Stomach (tissue), 9 donors: ENCODE data around the gene SLC39A8. TPM values are rescaled to one million over a fixed set of nuclear protein-coding genes. Genes with fewer than 3 reads are reported as not detected.

Experiments
- DNase-seq, 2 donors: peaks; one replicate each; pipeline versions ENCODE4 v3.0.0 to v3.0.0-alpha.2; 2013 to 2019
- H3K27ac ChIP-seq, 5 donors: fragments of 200-600 bp in 4 of 5; sonication (generic) in 4 of 5; one replicate each; pipeline ENCODE4 v1.5.1; 2013 to 2019; ENCODE audit warnings: mild to moderate bottlenecking in 1 of 5, moderate library complexity in 1 of 5
- H3K27me3 ChIP-seq, 3 donors: fragments of 200-600 bp; sonication (generic); one replicate each; pipeline ENCODE4 v1.5.1; 2017 to 2019; ENCODE audit warnings: mixed run types in 1 of 3
- H3K36me3 ChIP-seq, 4 donors: fragments of 200-600 bp; sonication (generic); 1 replicate in 3 of 4; 2 replicates in 1 of 4; pipeline ENCODE4 v1.5.1; 2016 to 2019
- H3K4me1 ChIP-seq, 4 donors: fragments of 200-600 bp; sonication (generic); one replicate each; pipeline ENCODE4 v1.5.1; 2016 to 2019
- H3K4me3 ChIP-seq, 4 donors: fragments of 200-600 bp; sonication (generic) in 3 of 4; one replicate each; pipeline ENCODE4 v1.5.1; 2016 to 2019; ENCODE audit warnings: mild to moderate bottlenecking in 1 of 4
- H3K9me3 ChIP-seq, 4 donors: fragments of 200-600 bp; sonication (generic); one replicate each; pipeline ENCODE4 v1.5.1; 2016 to 2019
- CTCF ChIP-seq, 7 experiments: fragments of 450-650 bp in 4 of 7; fragments of 200-600 bp in 3 of 7; sonication (generic) in 3 of 7; IDR thresholded peaks; one replicate each; pipeline ENCODE4 v1.5.1; 2016 to 2019; ENCODE audit warnings: antibody characterized with exemption in 7 of 7, control low read depth in 2 of 7, mild to moderate bottlenecking in 1 of 7
- EP300 ChIP-seq: sonication (generic); formaldehyde crosslinking; IDR thresholded peaks from one replicate; pipeline ENCODE4 v1.6.1; 2017; ENCODE audit warnings: antibody characterized with exemption
- POLR2A ChIP-seq, 4 donors: fragments of 450-650 bp; IDR thresholded peaks; one replicate each; pipeline ENCODE4 v1.6.1; 2016; ENCODE audit warnings: antibody characterized with exemption in 4 of 4, control low read depth in 2 of 4, mild to moderate bottlenecking in 1 of 4, moderate library complexity in 1 of 4
- POLR2AphosphoS5 ChIP-seq, 3 donors: sonication (generic); formaldehyde crosslinking; IDR thresholded peaks; one replicate each; pipeline ENCODE4 v1.6.1; 2016; ENCODE audit warnings: antibody characterized with exemption in 3 of 3
- WGBS, 5 donors: extraction: QIAGEN DNeasy Blood & Tissue Kit in 3 of 5; methylation state at CpG; one replicate each; pipeline versions ENCODE4 v1.1.5 to v1.1.7; 2013 to 2018; 5-methylcytosine and 5-hydroxymethylcytosine counted together
- intact Hi-C: fragments of 100-400 bp; cut with DNase I; formaldehyde crosslinking; loops from one replicate; pipeline ENCODE4 v1.15.1; 2023; ENCODE audit warnings: low total_unique reads
- polyA plus RNA-seq, 3 donors: library from polyadenylated mRNA; stranded (reverse); fragments of 200-250 nt; gene quantifications; one replicate each; pipeline ENCODE4 v1.2.3, GENCODE V29; 2013
- total RNA-seq, 5 donors: library from RNA; depleted of rRNA; stranded (reverse); fragments of >200 nt; gene quantifications; one replicate each; pipeline versions ENCODE4 v1.1.0 to v1.2.3, GENCODE V29; 2014 to 2016
- donor health status: healthy with polysubstance abuse.
- donor health status: Bipolar disorder and iron deficiency.
- donor health status: healthy.

SLC39A8 gene
- total and polyA plus RNA-seq, 8 donors = 1.8 to 24.6 (median 9.4) TPM

- whole genome bisulfite sequencing, 5 donors = 89 to 95% (median 92%) methylated on average over 11 of the region's 11 CpGs
These were observed 23.9 kb downstream of the SLC39A8 start for GRCh38 chr4:102321260-102321995.

GRCh38 chr4:102319594-102319993, 25.7 kb downstream of the SLC39A8 start:
- Histone ChIP-seq H3K27me3 (no peaks in the 10 kb centered on the region), H3K9me3 (no peaks in the 10 kb centered on the region), H3K27ac (no peak overlapping the region), H3K36me3 (no peaks in the 10 kb centered on the region), H3K4me3 (no peak overlapping the region), H3K4me1 (peaks cover 0 to 4% (median 0%) of the 10 kb centered on the region in 4 donors)
- TF ChIP-seq EP300 (no peak), POLR2AphosphoS5 (IDR thresholded peaks at IDR 0.05) (no peak), POLR2A (IDR thresholded peaks at IDR 0.05) (no peak), CTCF (IDR thresholded peaks at IDR 0.05) (no peak)
- no peak for DNase-seq
- intact Hi-C loops = no loop called here
- WGBS, 5 donors = 41 to 54% (median 49%) methylated on average over 3 of the region's 3 CpGs

More at GRCh38 chr4:102321260-102321995, 23.9 kb downstream of the SLC39A8 start:
- Histone ChIP-seq H3K4me1 (peaks cover 0 to 4% (median 0%) of the 10 kb centered on the region in 4 donors), H3K27ac (no peak overlapping the region), H3K27me3 (no peaks in the 10 kb centered on the region), H3K9me3 (no peaks in the 10 kb centered on the region), H3K36me3 (no peaks in the 10 kb centered on the region), H3K4me3 (no peak overlapping the region)
- TF ChIP-seq POLR2AphosphoS5 (IDR thresholded peaks at IDR 0.05) = no peak
- no peak for TF ChIP-seq CTCF (IDR thresholded peaks at IDR 0.05)
- no peak for TF ChIP-seq POLR2A (IDR thresholded peaks at IDR 0.05)
- TF ChIP-seq EP300 = no peak
- DNase-seq = no peak
- intact Hi-C loops = no loop called here

GRCh38 chr4:102318526-102318925, 26.8 kb downstream of the SLC39A8 start:
- 53 to 66% (median 57%) methylated on average over 5 of the region's 5 CpGs for WGBS, 5 donors
- Histone ChIP-seq H3K4me3 (no peak overlapping the region), H3K27me3 (no peaks in the 10 kb centered on the region), H3K4me1 (peaks cover 0 to 4% (median 0%) of the 10 kb centered on the region in 4 donors), H3K36me3 (no peaks in the 10 kb centered on the region), H3K9me3 (no peaks in the 10 kb centered on the region), H3K27ac (no peak overlapping the region)
- peak in 1 of 2 donors; percentile 27 for DNase-seq
- no peak for TF ChIP-seq POLR2A (IDR thresholded peaks at IDR 0.05)
- no peak for TF ChIP-seq POLR2AphosphoS5 (IDR thresholded peaks at IDR 0.05)
- TF ChIP-seq CTCF (IDR thresholded peaks at IDR 0.05) = no peak
- no peak for TF ChIP-seq EP300
- intact Hi-C loops = no loop called here

- Histone ChIP-seq H3K27ac (no peak overlapping the region), H3K4me1 (peaks cover 0 to 4% (median 0%) of the 10 kb centered on the region in 4 donors), H3K27me3 (no peaks in the 10 kb centered on the region), H3K36me3 (no peaks in the 10 kb centered on the region), H3K4me3 (no peak overlapping the region), H3K9me3 (no peaks in the 10 kb centered on the region)
- no peak for DNase-seq
- TF ChIP-seq EP300 (no peak), POLR2A (IDR thresholded peaks at IDR 0.05) (no peak), POLR2AphosphoS5 (IDR thresholded peaks at IDR 0.05) (no peak), CTCF (IDR thresholded peaks at IDR 0.05) (no peak)
- 35 to 57% (median 51%) methylated on average over 3 of the region's 3 CpGs for WGBS, 5 donors
- intact Hi-C loops = no loop called here
These were observed 27.2 kb downstream of the SLC39A8 start for GRCh38 chr4:102318105-102318504.
